ENCODE measurements around the gene OR6C3.

The OR6C3 gene

GRCh38 chr12:55362675-55363074 is 32.1 kb downstream of the OR6C3 start, which contains the start of gene OR6C75:
Gene OR6C75, plus strand, starts transcription at chr12:55362975. Its CDS starts 2,136 bp downstream, at chr12:55365111.
- H4K20me1 ChIP-seq (ENCODE audit: insufficient read depth, low read length), result no peaks in the 10 kb centered on the region
- no peaks in the 10 kb centered on the region for H3K79me2 ChIP-seq (ENCODE audit: low read length)
- H3K9me3 ChIP-seq (ENCODE audit: insufficient read depth, low read length), result no peaks in the 10 kb centered on the region
- H2AFZ ChIP-seq (ENCODE audit: low read depth, low read length), result no peak within 1 kb of the TSS
- no peaks in the 10 kb centered on the region for H3K27me3 ChIP-seq (ENCODE audit: low read depth, low read length)
- H3K27ac ChIP-seq (ENCODE audit: low read length), result no peak within 1 kb of the TSS
- no peaks in the 10 kb centered on the region for H3K4me1 ChIP-seq (ENCODE audit: low read length)
- TF ChIP-seq EZH2phosphoT487 (IDR thresholded peaks at IDR 0.05; ENCODE audit: low read depth) (no peak), CTCF (IDR thresholded peaks at IDR 0.05; ENCODE audit: low read depth, low read length) (no peak)
- H3K9ac ChIP-seq (ENCODE audit: low read length), result no peak within 1 kb of the TSS
- no peak within 1 kb of the TSS for H3K4me3 ChIP-seq (ENCODE audit: low read length)
- no peak within 1 kb of the TSS for H3K4me2 ChIP-seq (ENCODE audit: low read length)
- H3K36me3 ChIP-seq (replicated peaks; ENCODE audit: low read depth, low read length), result no peaks in the 10 kb centered on the region

GRCh38 chr12:55365086-55365485 is 34.5 kb downstream of the OR6C3 start:
- no peak overlapping the region for H3K4me2 ChIP-seq (ENCODE audit: low read length)
- no peak overlapping the region for H3K9ac ChIP-seq (ENCODE audit: low read length)
- no peaks in the 10 kb centered on the region for H3K79me2 ChIP-seq (ENCODE audit: low read length)

GRCh38 chr12:55372521-55372920 is 42.0 kb downstream of the OR6C3 start:
- Histone ChIP-seq H3K27me3 (ENCODE audit: low read depth, low read length) (no peaks in the 10 kb centered on the region), H2AFZ (ENCODE audit: low read depth, low read length) (no peak overlapping the region), H3K9me3 (ENCODE audit: insufficient read depth, low read length) (no peaks in the 10 kb centered on the region), H3K9ac (ENCODE audit: low read length) (no peak overlapping the region), H3K4me2 (ENCODE audit: low read length) (no peak overlapping the region), H3K4me3 (ENCODE audit: low read length) (no peak overlapping the region), H3K79me2 (ENCODE audit: low read length) (no peaks in the 10 kb centered on the region), H4K20me1 (ENCODE audit: insufficient read depth, low read length) (no peaks in the 10 kb centered on the region), H3K4me1 (ENCODE audit: low read length) (no peaks in the 10 kb centered on the region), H3K36me3 (replicated peaks; ENCODE audit: low read depth, low read length) (no peaks in the 10 kb centered on the region), H3K27ac (ENCODE audit: low read length) (no peak overlapping the region)
- TF ChIP-seq EZH2phosphoT487 (IDR thresholded peaks at IDR 0.05; ENCODE audit: low read depth), result no peak
- no peak for TF ChIP-seq CTCF (IDR thresholded peaks at IDR 0.05; ENCODE audit: low read depth, low read length)

More at GRCh38 chr12:55365086-55365485, 34.5 kb downstream of the OR6C3 start:
- Histone ChIP-seq H3K4me3 (ENCODE audit: low read length) (no peak overlapping the region), H3K27me3 (ENCODE audit: low read depth, low read length) (no peaks in the 10 kb centered on the region), H2AFZ (ENCODE audit: low read depth, low read length) (no peak overlapping the region), H3K27ac (ENCODE audit: low read length) (no peak overlapping the region), H3K4me1 (ENCODE audit: low read length) (no peaks in the 10 kb centered on the region), H4K20me1 (ENCODE audit: insufficient read depth, low read length) (no peaks in the 10 kb centered on the region), H3K36me3 (replicated peaks; ENCODE audit: low read depth, low read length) (no peaks in the 10 kb centered on the region), H3K9me3 (ENCODE audit: insufficient read depth, low read length) (no peaks in the 10 kb centered on the region)
- no peak for TF ChIP-seq CTCF (IDR thresholded peaks at IDR 0.05; ENCODE audit: low read depth, low read length)
- no peak for TF ChIP-seq EZH2phosphoT487 (IDR thresholded peaks at IDR 0.05; ENCODE audit: low read depth)
